Retinal pigment epithelial cell (primary cell): ENCODE results near the gene RGS7.
"Not testable (repeated sequence)": the region's sequence is repeated elsewhere in the genome, so short reads cannot be mapped to it uniquely, and the experiment has no call there.

ENCODE experiments used
- DNase-seq: peaks from one replicate; pipeline ENCODE4 v3.0.0-alpha.2; 2010; ENCODE audit warnings: low read depth
- H3K4me3 ChIP-seq: 2 replicates; pipeline ENCODE4 v1.5.1; 2011; ENCODE audit warnings: mild to moderate bottlenecking, low read length, control low read depth, moderate library complexity
- TF ChIP-seq, protein P1 (sequence below): conservative IDR thresholded peaks from 2 replicates; pipeline ENCODE4 v1.5.1; 2011; ENCODE audit warnings: low read depth, low read length, control low read depth, inconsistent platforms

Gene RGS7

GRCh38 chr1:240776237-240776636 lies 580.8 kb downstream of the RGS7 start:
- TF ChIP-seq, protein P1, sequence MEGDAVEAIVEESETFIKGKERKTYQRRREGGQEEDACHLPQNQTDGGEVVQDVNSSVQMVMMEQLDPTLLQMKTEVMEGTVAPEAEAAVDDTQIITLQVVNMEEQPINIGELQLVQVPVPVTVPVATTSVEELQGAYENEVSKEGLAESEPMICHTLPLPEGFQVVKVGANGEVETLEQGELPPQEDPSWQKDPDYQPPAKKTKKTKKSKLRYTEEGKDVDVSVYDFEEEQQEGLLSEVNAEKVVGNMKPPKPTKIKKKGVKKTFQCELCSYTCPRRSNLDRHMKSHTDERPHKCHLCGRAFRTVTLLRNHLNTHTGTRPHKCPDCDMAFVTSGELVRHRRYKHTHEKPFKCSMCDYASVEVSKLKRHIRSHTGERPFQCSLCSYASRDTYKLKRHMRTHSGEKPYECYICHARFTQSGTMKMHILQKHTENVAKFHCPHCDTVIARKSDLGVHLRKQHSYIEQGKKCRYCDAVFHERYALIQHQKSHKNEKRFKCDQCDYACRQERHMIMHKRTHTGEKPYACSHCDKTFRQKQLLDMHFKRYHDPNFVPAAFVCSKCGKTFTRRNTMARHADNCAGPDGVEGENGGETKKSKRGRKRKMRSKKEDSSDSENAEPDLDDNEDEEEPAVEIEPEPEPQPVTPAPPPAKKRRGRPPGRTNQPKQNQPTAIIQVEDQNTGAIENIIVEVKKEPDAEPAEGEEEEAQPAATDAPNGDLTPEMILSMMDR: no peak
- H3K4me3 ChIP-seq: no peak overlapping the region
- DNase-seq: no peak

- no peak overlapping the region for H3K4me3 ChIP-seq
- DNase-seq: no peak
- TF ChIP-seq, protein P1: no peak
Measured at GRCh38 chr1:240772131-240772530, 584.9 kb downstream of the RGS7 start.

DNA sequence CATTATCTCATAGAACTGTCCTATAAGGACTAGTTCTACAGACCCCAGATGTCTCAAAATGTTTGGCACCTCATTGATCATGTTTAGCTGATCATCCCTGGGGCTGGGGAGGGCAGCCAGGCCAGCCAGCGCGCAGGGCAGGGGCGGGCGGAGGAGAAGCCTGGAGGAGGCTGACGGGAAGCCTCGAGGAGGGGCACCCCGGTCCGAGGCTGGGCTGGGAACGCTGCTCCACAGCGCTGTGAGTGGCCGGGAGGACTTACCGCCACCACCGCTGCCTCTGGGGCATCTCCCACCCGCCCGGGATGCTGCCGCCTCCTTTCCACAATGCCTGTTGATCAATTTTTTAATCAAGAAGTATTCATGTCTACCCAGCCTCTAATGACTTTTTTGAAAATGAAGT lies 585.6 kb downstream of the RGS7 start:
- TF ChIP-seq, protein P1: no peak
- no peak overlapping the region for H3K4me3 ChIP-seq
- DNase-seq: no peak

GRCh38 chr1:240768979-240769378 lies 588.0 kb downstream of the RGS7 start:
- TF ChIP-seq, protein P1: no peak
- no peak overlapping the region for H3K4me3 ChIP-seq
- no peak for DNase-seq

DNA sequence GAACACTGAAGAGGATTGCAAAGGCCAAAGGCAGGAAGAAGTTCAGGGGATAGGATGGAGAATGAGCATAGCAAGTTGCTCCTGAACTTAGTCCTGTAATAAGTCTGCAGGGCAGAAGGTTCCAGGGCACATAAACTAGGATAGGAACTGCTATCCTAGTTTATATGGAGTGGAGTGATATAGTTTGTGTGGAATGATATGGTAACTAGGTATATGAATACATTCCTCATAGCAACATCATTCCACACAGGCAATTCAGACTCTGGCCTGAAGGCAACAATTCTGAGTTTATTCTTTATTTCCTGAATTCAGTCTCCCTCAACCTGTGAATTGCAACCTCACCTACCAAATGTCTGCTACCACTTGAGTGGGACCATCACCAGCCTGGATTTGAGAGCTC lies 590.2 kb downstream of the RGS7 start:
- TF ChIP-seq, protein P1: no peak
- no peak overlapping the region for H3K4me3 ChIP-seq
- DNase-seq: no peak

DNA sequence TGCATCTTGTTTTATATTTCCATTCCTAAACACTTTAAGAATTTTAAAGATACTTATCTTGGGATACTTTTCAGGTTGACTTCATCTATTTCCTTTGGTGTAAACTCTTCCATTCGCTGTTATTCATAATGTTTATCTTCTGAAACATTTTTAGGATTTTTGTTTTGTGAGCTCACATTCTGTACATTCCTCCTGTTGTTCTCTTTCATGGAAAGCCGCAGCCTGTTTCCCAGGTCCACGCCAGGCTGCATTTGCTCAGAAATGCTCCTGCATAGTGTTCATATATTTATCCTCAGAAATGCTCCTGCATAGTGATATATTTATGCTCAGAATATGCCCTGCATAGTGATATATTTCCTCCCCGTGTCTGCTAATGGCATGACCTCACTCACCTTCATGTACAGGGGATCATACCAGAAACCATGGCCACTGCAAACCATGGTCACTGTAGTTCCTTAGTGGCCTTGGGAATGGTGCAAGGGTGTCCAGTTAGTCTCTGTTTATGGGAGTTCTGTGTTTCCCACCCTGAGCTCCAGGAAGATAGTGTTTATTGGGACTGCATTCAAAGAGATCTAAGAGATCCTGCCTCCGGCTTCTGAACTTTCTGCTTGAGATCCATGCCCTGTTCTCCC lies 591.2 kb downstream of the RGS7 start:
- TF ChIP-seq, protein P1: no peak
- H3K4me3 ChIP-seq: no peak overlapping the region
- peak; percentile 64 for DNase-seq

- no peak overlapping the region for H3K4me3 ChIP-seq
- no peak for DNase-seq
- TF ChIP-seq, protein P1: no peak
Measured at GRCh38 chr1:240763771-240764170, 593.2 kb downstream of the RGS7 start.

DNA sequence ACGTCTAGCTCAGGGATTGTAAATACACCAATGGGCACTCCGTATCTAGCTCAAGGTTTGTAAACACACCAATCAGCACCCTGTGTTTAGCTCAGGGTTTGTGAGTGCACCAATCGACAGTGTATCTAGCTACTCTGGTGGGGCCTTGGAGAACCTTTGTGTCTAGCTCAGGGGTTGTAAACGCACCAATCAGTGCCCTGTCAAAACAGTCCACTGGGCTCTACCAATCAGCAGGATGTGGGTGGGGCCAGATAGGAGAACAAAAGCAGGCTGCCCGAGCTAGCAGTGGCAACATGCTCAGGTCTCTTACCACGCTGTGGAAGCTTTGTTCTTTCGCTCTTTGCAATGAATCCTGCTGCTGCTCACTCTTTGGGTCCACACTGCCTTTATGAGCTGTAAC lies 593.9 kb downstream of the RGS7 start:
- H3K4me3 ChIP-seq, DNase-seq: not testable (repeated sequence)

DNA sequence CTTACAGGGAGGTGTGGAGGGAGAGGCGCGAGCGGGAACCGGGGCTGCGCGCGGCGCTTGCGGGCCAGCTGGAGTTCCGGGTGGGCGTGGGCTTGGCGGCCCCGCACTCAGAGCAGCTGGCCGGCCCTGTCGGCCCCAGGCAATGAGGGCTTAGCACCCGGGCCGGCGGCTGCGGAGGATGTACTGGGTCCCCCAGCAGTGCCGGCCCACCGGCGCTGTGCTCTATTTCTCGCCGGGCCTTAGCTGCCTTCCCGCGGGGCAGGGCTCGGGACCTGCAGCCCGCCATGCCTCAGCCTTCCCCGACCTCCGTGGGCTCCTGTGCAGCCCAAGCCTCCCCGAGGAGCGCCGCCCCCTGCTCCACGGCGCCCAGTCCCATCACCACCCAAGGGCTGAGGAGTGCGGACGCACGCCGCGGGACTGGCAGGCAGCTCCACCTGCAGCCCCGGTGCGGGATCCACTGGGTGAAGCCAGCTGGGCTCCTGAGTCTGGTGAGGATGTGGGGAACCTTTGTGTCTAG lies 594.5 kb downstream of the RGS7 start:
- not testable (repeated sequence) for DNase-seq, H3K4me3 ChIP-seq

DNA sequence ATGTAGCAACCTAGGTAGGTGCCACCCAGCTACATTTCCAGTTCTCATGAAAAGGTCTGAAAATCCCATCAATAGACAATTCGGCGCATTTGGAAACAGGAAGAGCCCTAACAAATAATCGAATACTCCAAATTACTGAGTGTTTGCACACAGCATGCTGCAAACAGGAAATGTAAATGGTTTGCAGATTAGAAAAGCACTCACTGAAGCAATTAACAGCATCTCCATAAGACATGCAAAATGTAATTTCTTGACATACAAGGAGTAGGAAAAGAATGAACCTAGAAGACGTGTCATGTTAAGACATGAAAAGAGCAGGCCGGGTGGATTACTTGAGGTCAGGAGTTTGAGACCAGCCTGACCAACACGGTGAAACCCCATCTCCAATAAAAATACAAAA lies 598.2 kb downstream of the RGS7 start:
- not testable (repeated sequence) for DNase-seq, H3K4me3 ChIP-seq
